IMR-90 (cell line): Measurements from ENCODE around the gene TENM4. TPM values are rescaled to one million over a fixed set of nuclear protein-coding genes. Genes with fewer than 3 reads are reported as not detected.

Source experiments
- ATAC-seq: fragments of 200-7000 bp; cut with Tn5 transposase; 2 replicates; pipeline ENCODE4 v1.9.1; 2020; ENCODE audit warnings: low read depth, mild to moderate bottlenecking, moderate library complexity
- BruUV-seq: library from RNA; stranded (reverse); fragments of 400-500 nt; replicated peaks from 2 replicates; lab custom pipeline; 2021; lab: Mats Ljungman, UMichigan
- CTCF ChIA-PET: fragments of 300-600 bp; formaldehyde crosslinking; extraction: SDS; loops from one replicate; lab custom pipeline; 2021; ENCODE audit warnings: antibody characterized with exemption; lab: Yijun Ruan, JAX
- POLR2A ChIA-PET: fragments of 300-600 bp; sonication (Branson Sonifier 250); formaldehyde crosslinking; loops from one replicate; lab custom pipeline; 2022; ENCODE audit warnings: antibody characterized with exemption; ENCODE audit not compliant: unreplicated experiment; lab: Charles Lee
- DNase-seq: peaks from one replicate; pipeline ENCODE4 v3.0.0; 2013
- H2AFZ ChIP-seq: replicated peaks from 2 replicates; pipeline ENCODE3; 2013; ENCODE audit warnings: low read length, mild to moderate bottlenecking; ENCODE audit not compliant: poor library complexity
- H2AK5ac ChIP-seq: 2 replicates; pipeline ENCODE4 v1.6.1; 2013; ENCODE audit warnings: low read depth, low read length, inconsistent platforms
- H2AK9ac ChIP-seq: replicated peaks from 2 replicates; pipeline ENCODE3; 2013; ENCODE audit warnings: mild to moderate bottlenecking, low read depth, low read length, moderate library complexity; ENCODE audit not compliant: poor library complexity
- H2BK120ac ChIP-seq: 2 replicates; pipeline ENCODE4 v1.6.1; 2013; ENCODE audit warnings: low read depth, low read length, inconsistent platforms
- H2BK15ac ChIP-seq: 3 replicates; pipeline ENCODE4 v1.6.1; 2013; ENCODE audit warnings: low read depth, low read length, inconsistent platforms
- H2BK20ac ChIP-seq: 2 replicates; pipeline ENCODE4 v1.6.1; 2013; ENCODE audit warnings: low read depth, mild to moderate bottlenecking, inconsistent platforms, low read length, moderate library complexity
- H2BK5ac ChIP-seq: 2 replicates; pipeline ENCODE4 v1.6.1; 2013; ENCODE audit warnings: mild to moderate bottlenecking, low read depth, low read length, inconsistent platforms; ENCODE audit not compliant: poor library complexity, severe bottlenecking
- H3K14ac ChIP-seq: replicated peaks from 2 replicates; pipeline ENCODE4 v1.6.1; 2013; ENCODE audit warnings: low read depth, low read length, inconsistent platforms
- H3K18ac ChIP-seq: 2 replicates; pipeline ENCODE4 v1.6.1; 2013; ENCODE audit warnings: low read depth, low read length, control low read depth
- H3K23ac ChIP-seq: 2 replicates; pipeline ENCODE4 v1.6.1; 2013; ENCODE audit warnings: low read depth, low read length, inconsistent platforms
- H3K27ac ChIP-seq: 2 replicates; pipeline ENCODE4 v1.5.1; 2013; ENCODE audit warnings: mild to moderate bottlenecking, control low read depth, low read length; ENCODE audit not compliant: insufficient read depth
- H3K27me3 ChIP-seq: 2 replicates; pipeline ENCODE4 v1.6.1; 2013; ENCODE audit warnings: low read length; ENCODE audit not compliant: control insufficient read depth, insufficient read depth
- H3K36me3 ChIP-seq: 2 replicates; pipeline ENCODE4 v1.6.1; 2013; ENCODE audit warnings: low read length, mixed read lengths; ENCODE audit not compliant: control insufficient read depth, insufficient read depth
- H3K4ac ChIP-seq: 2 replicates; pipeline ENCODE4 v1.6.1; 2013; ENCODE audit warnings: low read depth, low read length, inconsistent platforms
- H3K4me1 ChIP-seq: 2 replicates; pipeline ENCODE4 v1.6.1; 2013; ENCODE audit warnings: low read length, mixed read lengths; ENCODE audit not compliant: control insufficient read depth, insufficient read depth
- H3K4me2 ChIP-seq: 2 replicates; pipeline ENCODE4 v1.6.1; 2013; ENCODE audit warnings: low read depth, mild to moderate bottlenecking, control low read depth, low read length, moderate library complexity
- H3K4me3 ChIP-seq: 2 replicates; pipeline ENCODE4 v1.5.1; 2013; ENCODE audit warnings: low read depth, mild to moderate bottlenecking, control low read depth, low read length, moderate library complexity; ENCODE audit not compliant: insufficient read depth
- H3K56ac ChIP-seq: 2 replicates; pipeline ENCODE4 v1.6.1; 2013; ENCODE audit warnings: low read length, inconsistent platforms; ENCODE audit not compliant: insufficient read depth; ENCODE audit errors: extremely low read depth
- H3K79me1 ChIP-seq, 2 experiments: 2 replicates each; pipeline ENCODE4 v1.6.1; 2013; ENCODE audit warnings: low read length in 2 of 2, inconsistent platforms in 1 of 2, low read depth in 1 of 2
- H3K9ac ChIP-seq: 2 replicates; pipeline ENCODE4 v1.6.1; 2013; ENCODE audit warnings: low read depth, low read length, control low read depth
- H3K9me1 ChIP-seq: 2 replicates; pipeline ENCODE4 v1.6.1; 2013; ENCODE audit warnings: low read length, inconsistent platforms; ENCODE audit not compliant: insufficient read depth
- H3K9me3 ChIP-seq: 2 replicates; pipeline ENCODE4 v1.6.1; 2013; ENCODE audit warnings: low read length; ENCODE audit not compliant: control insufficient read depth, insufficient read depth
- H4K20me1 ChIP-seq: 2 replicates; pipeline ENCODE4 v1.6.1; 2013; ENCODE audit warnings: low read length, inconsistent platforms; ENCODE audit not compliant: insufficient read depth
- H4K5ac ChIP-seq: 2 replicates; pipeline ENCODE4 v1.6.1; 2013; ENCODE audit warnings: mild to moderate bottlenecking, low read depth, low read length, control low read depth
- H4K8ac ChIP-seq, 2 experiments: 2 replicates each; pipeline ENCODE4 v1.6.1; 2013; ENCODE audit warnings: low read depth in 2 of 2, low read length in 2 of 2, control low read depth in 1 of 2, inconsistent platforms in 1 of 2
- H4K91ac ChIP-seq: 2 replicates; pipeline ENCODE4 v1.6.1; 2013; ENCODE audit warnings: low read depth, low read length, inconsistent platforms; ENCODE audit not compliant: insufficient read depth
- CEBPB ChIP-seq: IDR thresholded peaks from 2 replicates; pipeline ENCODE4 v1.6.1; 2012; ENCODE audit warnings: low read depth, low read length, improper control_type of control experiment
- CTCF ChIP-seq: conservative IDR thresholded peaks from 2 replicates; pipeline ENCODE4 v1.5.1; 2012; ENCODE audit warnings: mild to moderate bottlenecking, low read depth, low read length, improper control_type of control experiment
- NFE2L2 ChIP-seq: fragments of 150-350 bp; IDR thresholded peaks from 2 replicates; pipeline ENCODE4 v1.6.1; 2016; ENCODE audit warnings: low read depth, mild to moderate bottlenecking, low read length
- WGBS, 2 experiments: methylation state at CpG; one replicate each; pipeline versions ENCODE4 v1.1.5 to v1.1.7; 2013; ENCODE audit warnings: missing lambda C conversion rate in 2 of 2; ENCODE audit not compliant: insufficient read length in 1 of 2; ENCODE audit errors: extremely low coverage in 2 of 2; 5-methylcytosine and 5-hydroxymethylcytosine counted together
- dilution Hi-C: fragments of 300-500 bp; cut with HindIII; formaldehyde crosslinking; loops from one replicate; pipeline ENCODE4 v1.14.3; 2018; ENCODE audit warnings: low sequenced_read_pairs; ENCODE audit not compliant: unreplicated experiment
- in situ Hi-C: fragments of 300-500 bp; cut with MboI; formaldehyde crosslinking; loops from 3 replicates; pipeline ENCODE4 v1.14.3; 2019; ENCODE audit warnings: low sequenced_read_pairs, inconsistent platforms, mixed read lengths
- intact Hi-C: fragments of 100-400 bp; cut with micrococcal nuclease; formaldehyde crosslinking; loops from 2 replicates; pipeline ENCODE4 v1.10.0; 2022
- polyA plus RNA-seq, 3 experiments: library from polyadenylated mRNA; depleted of rRNA; stranded (reverse); fragments of >200 nt; gene quantifications; 2 replicates each; pipeline ENCODE4 v1.2.3, GENCODE V29; 2012; ENCODE audit warnings: low replicate concordance in 1 of 3
- total RNA-seq: library from RNA; depleted of rRNA; stranded (reverse); fragments of >200 nt; gene quantifications from 2 replicates; pipeline ENCODE4 v1.2.3, GENCODE V29; 2012

Gene TENM4
- total and polyA plus RNA-seq, 2 of the 4 experiments (the other 2 are of a cell fraction): 7.4 to 9.0 TPM

DNA sequence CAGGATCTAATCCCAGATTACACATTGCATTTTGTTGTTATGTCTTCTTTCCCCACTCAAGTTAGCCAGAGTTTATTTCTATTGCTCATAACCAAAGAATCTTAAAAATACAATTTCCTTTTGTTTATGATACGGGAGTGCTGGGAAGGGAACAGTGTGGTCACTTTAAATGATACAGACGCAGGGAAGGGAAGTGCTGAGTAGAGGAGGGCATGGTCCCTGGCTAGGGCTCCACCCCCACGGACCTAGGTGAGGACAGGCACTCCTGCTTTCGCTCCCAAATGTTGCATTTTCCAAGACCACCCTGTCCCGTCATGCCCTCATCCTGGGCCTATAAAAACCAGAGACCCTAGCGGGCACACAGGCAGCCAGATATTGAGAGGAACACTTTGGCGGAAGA is 835.5 kb downstream of the TENM4 start:
- TF ChIP-seq CTCF: no peak
- TF ChIP-seq CEBPB: no peak
- no peak for TF ChIP-seq NFE2L2
- POLR2A ChIA-PET: no interaction called here
- Histone ChIP-seq H2AK5ac (no peak overlapping the region; the same call in 1 of the 2 replicates), H3K56ac (no peak overlapping the region), H2BK120ac (0 out of 2 replicates have a peak overlapping the region, but pooled peaks have one; percentile 19), H3K79me1 (no peaks in the 10 kb centered on the region), H4K91ac (no peak overlapping the region), H3K27ac (no peak overlapping the region), H2AK9ac (no peak overlapping the region), H3K36me3 (no peaks in the 10 kb centered on the region), H4K5ac (no peak overlapping the region), H3K4me2 (no peak overlapping the region), H3K9me1 (0 out of 2 replicates have a peak, but pooled peaks cover 3% of the 10 kb centered on the region), H3K18ac (no peak overlapping the region), H2AFZ (peak overlapping the region; percentile 82), H4K8ac (peak overlapping the region in 1 of 2 experiments; percentile 51; a peak in 1 of 4 replicates), H2BK20ac (peak overlapping the region; percentile 38; the same call in 1 of the 2 replicates), H2BK5ac (no peak overlapping the region), H3K4me3 (no peak overlapping the region), H3K23ac (no peak overlapping the region), H4K20me1 (no peaks in the 10 kb centered on the region; the same call in 1 of the 2 replicates), H3K9ac (no peak overlapping the region), H3K4ac (no peak overlapping the region), H3K27me3 (no peaks in the 10 kb centered on the region; the same call in none of the 2 replicates), H2BK15ac (no peak overlapping the region), H3K9me3 (no peaks in the 10 kb centered on the region), H3K14ac (no peak overlapping the region), H3K4me1 (0 out of 2 replicates have a peak, but pooled peaks cover 4% of the 10 kb centered on the region)
- BruUV-seq: no TSS peak
- in situ Hi-C loops: no loop called here
- ATAC-seq (peak; percentile 92), DNase-seq (peak; percentile 57)
- WGBS, 2 experiments: 100% methylated on average over 3 of the region's 7 CpGs; no CpG with 5 or more reads in 1 of the 2 experiments
- CTCF ChIA-PET: no interaction called here
- dilution Hi-C loops: no loop called here
- intact Hi-C loops: no loop called here
